ENCODE results near the gene NIT2.

GRCh38 chr3:100335434-100335833 is 877 bp downstream of the NIT2 start:
- no peak for TF ChIP-seq CTCF (IDR thresholded peaks at IDR 0.05; ENCODE audit: insufficient read depth, low read length)
- no peak for TF ChIP-seq POLR2AphosphoS5 (IDR thresholded peaks at IDR 0.05; ENCODE audit: low read depth)
- peak; percentile 68; the same call in 1 of the 2 replicates for TF ChIP-seq SPI1 (IDR thresholded peaks at IDR 0.05; ENCODE audit: borderline replicate concordance, low read depth)
- TF ChIP-seq GABPA (IDR thresholded peaks at IDR 0.05; ENCODE audit: low read depth), result no peak
- TF ChIP-seq REST (IDR thresholded peaks at IDR 0.05; ENCODE audit: insufficient replicate concordance, low read depth), result no peak

Measured in HL-60 (cell line).